ENCODE measurements around the gene ZNF804B.

ZNF804B gene

GRCh38 chr7:89247207-89247606 lies 487.7 kb downstream of the ZNF804B start:
- Histone ChIP-seq H3K9me3 (ENCODE audit: control insufficient read depth in 2 of 2, low read length in 2 of 2) (peaks cover 0 to 10% of the 10 kb centered on the region in 2 donors), H3K27me3 (ENCODE audit: control insufficient read depth in 1 of 2, insufficient read depth in 2 of 2, low read length in 2 of 2) (no peaks in the 10 kb centered on the region), H3K9ac (ENCODE audit: low read length in 2 of 2) (no peak overlapping the region), H3K36me3 (ENCODE audit: control insufficient read depth in 2 of 2, insufficient read depth in 2 of 2, low read length in 2 of 2) (no peaks in the 10 kb centered on the region), H3K4me1 (ENCODE audit: control insufficient read depth, insufficient read depth, low read length) (no peaks in the 10 kb centered on the region), H3K27ac (ENCODE audit: low read length) (no peak overlapping the region), H3K4me3 (ENCODE audit: low read length in 2 of 2) (no peak overlapping the region)

- H3K9ac ChIP-seq (ENCODE audit: low read length in 2 of 2): no peak overlapping the region
- no peaks in the 10 kb centered on the region for H3K36me3 ChIP-seq (ENCODE audit: control insufficient read depth in 2 of 2, insufficient read depth in 2 of 2, low read length in 2 of 2)
- H3K4me3 ChIP-seq (ENCODE audit: low read length in 2 of 2): no peak overlapping the region
- no peaks in the 10 kb centered on the region for H3K9me3 ChIP-seq (ENCODE audit: control insufficient read depth in 2 of 2, low read length in 2 of 2)
- no peaks in the 10 kb centered on the region for H3K4me1 ChIP-seq (ENCODE audit: control insufficient read depth, insufficient read depth, low read length)
- no peak overlapping the region for H3K27ac ChIP-seq (ENCODE audit: low read length)
- H3K27me3 ChIP-seq (ENCODE audit: control insufficient read depth in 1 of 2, insufficient read depth in 2 of 2, low read length in 2 of 2): no peaks in the 10 kb centered on the region
Observed at GRCh38 chr7:89259085-89259484, 499.6 kb downstream of the ZNF804B start.

- Histone ChIP-seq H3K36me3 (ENCODE audit: control insufficient read depth in 2 of 2, insufficient read depth in 2 of 2, low read length in 2 of 2) (no peaks in the 10 kb centered on the region), H3K27me3 (ENCODE audit: control insufficient read depth in 1 of 2, insufficient read depth in 2 of 2, low read length in 2 of 2) (no peaks in the 10 kb centered on the region), H3K4me3 (ENCODE audit: low read length in 2 of 2) (no peak overlapping the region), H3K4me1 (ENCODE audit: control insufficient read depth, insufficient read depth, low read length) (no peaks in the 10 kb centered on the region), H3K27ac (ENCODE audit: low read length) (no peak overlapping the region), H3K9me3 (ENCODE audit: control insufficient read depth in 2 of 2, low read length in 2 of 2) (no peaks in the 10 kb centered on the region), H3K9ac (ENCODE audit: low read length in 2 of 2) (no peak overlapping the region)
Observed at GRCh38 chr7:89264126-89264525, 504.6 kb downstream of the ZNF804B start.

GRCh38 chr7:89265631-89266030 lies 506.1 kb downstream of the ZNF804B start:
- H3K4me3 ChIP-seq (ENCODE audit: low read length in 2 of 2): no peak overlapping the region
- no peaks in the 10 kb centered on the region for H3K4me1 ChIP-seq (ENCODE audit: control insufficient read depth, insufficient read depth, low read length)
- no peak overlapping the region for H3K27ac ChIP-seq (ENCODE audit: low read length)
- H3K27me3 ChIP-seq (ENCODE audit: control insufficient read depth in 1 of 2, insufficient read depth in 2 of 2, low read length in 2 of 2): no peaks in the 10 kb centered on the region
- no peaks in the 10 kb centered on the region for H3K36me3 ChIP-seq (ENCODE audit: control insufficient read depth in 2 of 2, insufficient read depth in 2 of 2, low read length in 2 of 2)
- no peaks in the 10 kb centered on the region for H3K9me3 ChIP-seq (ENCODE audit: control insufficient read depth in 2 of 2, low read length in 2 of 2)
- H3K9ac ChIP-seq (ENCODE audit: low read length in 2 of 2): no peak overlapping the region

- no peak overlapping the region for H3K4me3 ChIP-seq (ENCODE audit: low read length in 2 of 2)
- no peaks in the 10 kb centered on the region for H3K9me3 ChIP-seq (ENCODE audit: control insufficient read depth in 2 of 2, low read length in 2 of 2)
- no peaks in the 10 kb centered on the region for H3K27me3 ChIP-seq (ENCODE audit: control insufficient read depth in 1 of 2, insufficient read depth in 2 of 2, low read length in 2 of 2)
- H3K4me1 ChIP-seq (ENCODE audit: control insufficient read depth, insufficient read depth, low read length): no peaks in the 10 kb centered on the region
- no peak overlapping the region for H3K9ac ChIP-seq (ENCODE audit: low read length in 2 of 2)
- H3K27ac ChIP-seq (ENCODE audit: low read length): no peak overlapping the region
- H3K36me3 ChIP-seq (ENCODE audit: control insufficient read depth in 2 of 2, insufficient read depth in 2 of 2, low read length in 2 of 2): no peaks in the 10 kb centered on the region
Observed at GRCh38 chr7:89283302-89283701, 523.8 kb downstream of the ZNF804B start.

- Histone ChIP-seq H3K4me3 (ENCODE audit: low read length in 2 of 2) (no peak overlapping the region), H3K27ac (ENCODE audit: low read length) (no peak overlapping the region), H3K27me3 (ENCODE audit: control insufficient read depth in 1 of 2, insufficient read depth in 2 of 2, low read length in 2 of 2) (no peaks in the 10 kb centered on the region), H3K4me1 (ENCODE audit: control insufficient read depth, insufficient read depth, low read length) (no peaks in the 10 kb centered on the region), H3K9me3 (ENCODE audit: control insufficient read depth in 2 of 2, low read length in 2 of 2) (no peaks in the 10 kb centered on the region), H3K36me3 (ENCODE audit: control insufficient read depth in 2 of 2, insufficient read depth in 2 of 2, low read length in 2 of 2) (no peaks in the 10 kb centered on the region), H3K9ac (ENCODE audit: low read length in 2 of 2) (no peak overlapping the region)
Observed at GRCh38 chr7:89308535-89308934, 549.0 kb downstream of the ZNF804B start.

GRCh38 chr7:89311886-89312285 lies 552.4 kb downstream of the ZNF804B start:
- H3K27me3 ChIP-seq (ENCODE audit: control insufficient read depth in 1 of 2, insufficient read depth in 2 of 2, low read length in 2 of 2): no peaks in the 10 kb centered on the region
- no peak overlapping the region for H3K9ac ChIP-seq (ENCODE audit: low read length in 2 of 2)
- no peaks in the 10 kb centered on the region for H3K36me3 ChIP-seq (ENCODE audit: control insufficient read depth in 2 of 2, insufficient read depth in 2 of 2, low read length in 2 of 2)
- no peak overlapping the region for H3K27ac ChIP-seq (ENCODE audit: low read length)
- no peaks in the 10 kb centered on the region for H3K4me1 ChIP-seq (ENCODE audit: control insufficient read depth, insufficient read depth, low read length)
- H3K4me3 ChIP-seq (ENCODE audit: low read length in 2 of 2): no peak overlapping the region
- H3K9me3 ChIP-seq (ENCODE audit: control insufficient read depth in 2 of 2, low read length in 2 of 2): no peaks in the 10 kb centered on the region

- Histone ChIP-seq H3K27me3 (ENCODE audit: control insufficient read depth in 1 of 2, insufficient read depth in 2 of 2, low read length in 2 of 2) (no peaks in the 10 kb centered on the region), H3K4me1 (ENCODE audit: control insufficient read depth, insufficient read depth, low read length) (no peaks in the 10 kb centered on the region), H3K9ac (ENCODE audit: low read length in 2 of 2) (no peak overlapping the region), H3K4me3 (ENCODE audit: low read length in 2 of 2) (no peak overlapping the region), H3K27ac (ENCODE audit: low read length) (no peak overlapping the region), H3K9me3 (ENCODE audit: control insufficient read depth in 2 of 2, low read length in 2 of 2) (no peaks in the 10 kb centered on the region), H3K36me3 (ENCODE audit: control insufficient read depth in 2 of 2, insufficient read depth in 2 of 2, low read length in 2 of 2) (no peaks in the 10 kb centered on the region)
Observed at GRCh38 chr7:89312551-89312950, 553.1 kb downstream of the ZNF804B start.

GRCh38 chr7:89316584-89317251 lies 557.2 kb downstream of the ZNF804B start:
- Histone ChIP-seq H3K36me3 (ENCODE audit: control insufficient read depth in 2 of 2, insufficient read depth in 2 of 2, low read length in 2 of 2) (no peaks in the 10 kb centered on the region), H3K4me3 (ENCODE audit: low read length in 2 of 2) (no peak overlapping the region), H3K27ac (ENCODE audit: low read length) (no peak overlapping the region), H3K27me3 (ENCODE audit: control insufficient read depth in 1 of 2, insufficient read depth in 2 of 2, low read length in 2 of 2) (no peaks in the 10 kb centered on the region), H3K9ac (ENCODE audit: low read length in 2 of 2) (no peak overlapping the region), H3K9me3 (ENCODE audit: control insufficient read depth in 2 of 2, low read length in 2 of 2) (peaks cover 0 to 4% of the 10 kb centered on the region in 2 donors), H3K4me1 (ENCODE audit: control insufficient read depth, insufficient read depth, low read length) (no peaks in the 10 kb centered on the region)

GRCh38 chr7:89332026-89332425 lies 572.5 kb downstream of the ZNF804B start:
- no peak overlapping the region for H3K27ac ChIP-seq (ENCODE audit: low read length)
- no peaks in the 10 kb centered on the region for H3K4me1 ChIP-seq (ENCODE audit: control insufficient read depth, insufficient read depth, low read length)
- H3K4me3 ChIP-seq (ENCODE audit: low read length in 2 of 2): no peak overlapping the region
- no peaks in the 10 kb centered on the region for H3K9me3 ChIP-seq (ENCODE audit: control insufficient read depth in 2 of 2, low read length in 2 of 2)
- H3K36me3 ChIP-seq (ENCODE audit: control insufficient read depth in 2 of 2, insufficient read depth in 2 of 2, low read length in 2 of 2): no peaks in the 10 kb centered on the region
- H3K9ac ChIP-seq (ENCODE audit: low read length in 2 of 2): no peak overlapping the region
- H3K27me3 ChIP-seq (ENCODE audit: control insufficient read depth in 1 of 2, insufficient read depth in 2 of 2, low read length in 2 of 2): no peaks in the 10 kb centered on the region

GRCh38 chr7:89334797-89335196 lies 575.3 kb downstream of the ZNF804B start:
- no peaks in the 10 kb centered on the region for H3K27me3 ChIP-seq (ENCODE audit: control insufficient read depth in 1 of 2, insufficient read depth in 2 of 2, low read length in 2 of 2)
- H3K4me3 ChIP-seq (ENCODE audit: low read length in 2 of 2): no peak overlapping the region
- H3K36me3 ChIP-seq (ENCODE audit: control insufficient read depth in 2 of 2, insufficient read depth in 2 of 2, low read length in 2 of 2): no peaks in the 10 kb centered on the region
- H3K9me3 ChIP-seq (ENCODE audit: control insufficient read depth in 2 of 2, low read length in 2 of 2): no peaks in the 10 kb centered on the region
- no peak overlapping the region for H3K27ac ChIP-seq (ENCODE audit: low read length)
- no peaks in the 10 kb centered on the region for H3K4me1 ChIP-seq (ENCODE audit: control insufficient read depth, insufficient read depth, low read length)
- no peak overlapping the region for H3K9ac ChIP-seq (ENCODE audit: low read length in 2 of 2)

All from stomach smooth muscle (tissue), 2 donors.